IMR-90 (cell line): ENCODE measurements around the gene IFFO2. TPM values are rescaled to one million over a fixed set of nuclear protein-coding genes. Genes with fewer than 3 reads are reported as not detected.

Source experiments
- ATAC-seq: fragments of 200-7000 bp; cut with Tn5 transposase; 2 replicates; pipeline ENCODE4 v1.9.1; 2020; ENCODE audit warnings: low read depth, mild to moderate bottlenecking, moderate library complexity
- BruUV-seq: library from RNA; stranded (reverse); fragments of 400-500 nt; replicated peaks from 2 replicates; lab custom pipeline; 2021; lab: Mats Ljungman, UMichigan
- CTCF ChIA-PET: fragments of 300-600 bp; formaldehyde crosslinking; extraction: SDS; loops from one replicate; lab custom pipeline; 2021; ENCODE audit warnings: antibody characterized with exemption; lab: Yijun Ruan, JAX
- POLR2A ChIA-PET: fragments of 300-600 bp; sonication (Branson Sonifier 250); formaldehyde crosslinking; loops from one replicate; lab custom pipeline; 2022; ENCODE audit warnings: antibody characterized with exemption; ENCODE audit not compliant: unreplicated experiment; lab: Charles Lee
- DNase-seq: peaks from one replicate; pipeline ENCODE4 v3.0.0; 2013
- H2AFZ ChIP-seq: replicated peaks from 2 replicates; pipeline ENCODE3; 2013; ENCODE audit warnings: low read length, mild to moderate bottlenecking; ENCODE audit not compliant: poor library complexity
- H2AK5ac ChIP-seq: 2 replicates; pipeline ENCODE4 v1.6.1; 2013; ENCODE audit warnings: low read depth, low read length, inconsistent platforms
- H2AK9ac ChIP-seq: replicated peaks from 2 replicates; pipeline ENCODE3; 2013; ENCODE audit warnings: mild to moderate bottlenecking, low read depth, low read length, moderate library complexity; ENCODE audit not compliant: poor library complexity
- H2BK120ac ChIP-seq: 2 replicates; pipeline ENCODE4 v1.6.1; 2013; ENCODE audit warnings: low read depth, low read length, inconsistent platforms
- H2BK15ac ChIP-seq: 3 replicates; pipeline ENCODE4 v1.6.1; 2013; ENCODE audit warnings: low read depth, low read length, inconsistent platforms
- H2BK20ac ChIP-seq: 2 replicates; pipeline ENCODE4 v1.6.1; 2013; ENCODE audit warnings: low read depth, mild to moderate bottlenecking, inconsistent platforms, low read length, moderate library complexity
- H2BK5ac ChIP-seq: 2 replicates; pipeline ENCODE4 v1.6.1; 2013; ENCODE audit warnings: mild to moderate bottlenecking, low read depth, low read length, inconsistent platforms; ENCODE audit not compliant: poor library complexity, severe bottlenecking
- H3K14ac ChIP-seq: replicated peaks from 2 replicates; pipeline ENCODE4 v1.6.1; 2013; ENCODE audit warnings: low read depth, low read length, inconsistent platforms
- H3K18ac ChIP-seq: 2 replicates; pipeline ENCODE4 v1.6.1; 2013; ENCODE audit warnings: low read depth, low read length, control low read depth
- H3K23ac ChIP-seq: 2 replicates; pipeline ENCODE4 v1.6.1; 2013; ENCODE audit warnings: low read depth, low read length, inconsistent platforms
- H3K27ac ChIP-seq: 2 replicates; pipeline ENCODE4 v1.5.1; 2013; ENCODE audit warnings: mild to moderate bottlenecking, control low read depth, low read length; ENCODE audit not compliant: insufficient read depth
- H3K27me3 ChIP-seq: 2 replicates; pipeline ENCODE4 v1.6.1; 2013; ENCODE audit warnings: low read length; ENCODE audit not compliant: control insufficient read depth, insufficient read depth
- H3K36me3 ChIP-seq: 2 replicates; pipeline ENCODE4 v1.6.1; 2013; ENCODE audit warnings: low read length, mixed read lengths; ENCODE audit not compliant: control insufficient read depth, insufficient read depth
- H3K4ac ChIP-seq: 2 replicates; pipeline ENCODE4 v1.6.1; 2013; ENCODE audit warnings: low read depth, low read length, inconsistent platforms
- H3K4me1 ChIP-seq: 2 replicates; pipeline ENCODE4 v1.6.1; 2013; ENCODE audit warnings: low read length, mixed read lengths; ENCODE audit not compliant: control insufficient read depth, insufficient read depth
- H3K4me2 ChIP-seq: 2 replicates; pipeline ENCODE4 v1.6.1; 2013; ENCODE audit warnings: low read depth, mild to moderate bottlenecking, control low read depth, low read length, moderate library complexity
- H3K4me3 ChIP-seq: 2 replicates; pipeline ENCODE4 v1.5.1; 2013; ENCODE audit warnings: low read depth, mild to moderate bottlenecking, control low read depth, low read length, moderate library complexity; ENCODE audit not compliant: insufficient read depth
- H3K56ac ChIP-seq: 2 replicates; pipeline ENCODE4 v1.6.1; 2013; ENCODE audit warnings: low read length, inconsistent platforms; ENCODE audit not compliant: insufficient read depth; ENCODE audit errors: extremely low read depth
- H3K79me1 ChIP-seq, 2 experiments: 2 replicates each; pipeline ENCODE4 v1.6.1; 2013; ENCODE audit warnings: low read length in 2 of 2, inconsistent platforms in 1 of 2, low read depth in 1 of 2
- H3K9ac ChIP-seq: 2 replicates; pipeline ENCODE4 v1.6.1; 2013; ENCODE audit warnings: low read depth, low read length, control low read depth
- H3K9me1 ChIP-seq: 2 replicates; pipeline ENCODE4 v1.6.1; 2013; ENCODE audit warnings: low read length, inconsistent platforms; ENCODE audit not compliant: insufficient read depth
- H3K9me3 ChIP-seq: 2 replicates; pipeline ENCODE4 v1.6.1; 2013; ENCODE audit warnings: low read length; ENCODE audit not compliant: control insufficient read depth, insufficient read depth
- H4K20me1 ChIP-seq: 2 replicates; pipeline ENCODE4 v1.6.1; 2013; ENCODE audit warnings: low read length, inconsistent platforms; ENCODE audit not compliant: insufficient read depth
- H4K5ac ChIP-seq: 2 replicates; pipeline ENCODE4 v1.6.1; 2013; ENCODE audit warnings: mild to moderate bottlenecking, low read depth, low read length, control low read depth
- H4K8ac ChIP-seq, 2 experiments: 2 replicates each; pipeline ENCODE4 v1.6.1; 2013; ENCODE audit warnings: low read depth in 2 of 2, low read length in 2 of 2, control low read depth in 1 of 2, inconsistent platforms in 1 of 2
- H4K91ac ChIP-seq: 2 replicates; pipeline ENCODE4 v1.6.1; 2013; ENCODE audit warnings: low read depth, low read length, inconsistent platforms; ENCODE audit not compliant: insufficient read depth
- CTCF ChIP-seq: conservative IDR thresholded peaks from 2 replicates; pipeline ENCODE4 v1.5.1; 2012; ENCODE audit warnings: mild to moderate bottlenecking, low read depth, low read length, improper control_type of control experiment
- WGBS, 2 experiments: methylation state at CpG; one replicate each; pipeline versions ENCODE4 v1.1.5 to v1.1.7; 2013; ENCODE audit warnings: missing lambda C conversion rate in 2 of 2; ENCODE audit not compliant: insufficient read length in 1 of 2; ENCODE audit errors: extremely low coverage in 2 of 2; 5-methylcytosine and 5-hydroxymethylcytosine counted together
- dilution Hi-C: fragments of 300-500 bp; cut with HindIII; formaldehyde crosslinking; loops from one replicate; pipeline ENCODE4 v1.14.3; 2018; ENCODE audit warnings: low sequenced_read_pairs; ENCODE audit not compliant: unreplicated experiment
- in situ Hi-C: fragments of 300-500 bp; cut with MboI; formaldehyde crosslinking; loops from 3 replicates; pipeline ENCODE4 v1.14.3; 2019; ENCODE audit warnings: low sequenced_read_pairs, inconsistent platforms, mixed read lengths
- intact Hi-C: fragments of 100-400 bp; cut with micrococcal nuclease; formaldehyde crosslinking; loops from 2 replicates; pipeline ENCODE4 v1.10.0; 2022
- polyA plus RNA-seq, 3 experiments: library from polyadenylated mRNA; depleted of rRNA; stranded (reverse); fragments of >200 nt; gene quantifications; 2 replicates each; pipeline ENCODE4 v1.2.3, GENCODE V29; 2012; ENCODE audit warnings: low replicate concordance in 1 of 3
- total RNA-seq: library from RNA; depleted of rRNA; stranded (reverse); fragments of >200 nt; gene quantifications from 2 replicates; pipeline ENCODE4 v1.2.3, GENCODE V29; 2012

IFFO2 gene
- total and polyA plus RNA-seq, 2 of the 4 experiments (the other 2 are of a cell fraction), result 14.5 to 18.2 TPM

GRCh38 chr1:18881642-18882431 is 74.6 kb downstream of the IFFO2 start:
- POLR2A ChIA-PET, result no interaction called here
- Histone ChIP-seq H2AK5ac (no peak overlapping the region), H3K14ac (no peak overlapping the region), H2BK15ac (no peak overlapping the region), H3K27ac (no peak overlapping the region), H2BK20ac (no peak overlapping the region), H2BK5ac (no peak overlapping the region), H3K9me1 (peaks cover 5% of the 10 kb centered on the region; the same call in 1 of the 2 replicates), H2AK9ac (no peak overlapping the region), H3K18ac (no peak overlapping the region), H2BK120ac (no peak overlapping the region), H3K9ac (no peak overlapping the region), H3K36me3 (peaks cover 2% of the 10 kb centered on the region; the same call in 1 of the 2 replicates), H3K9me3 (no peaks in the 10 kb centered on the region), H3K27me3 (no peaks in the 10 kb centered on the region), H4K20me1 (no peaks in the 10 kb centered on the region; the same call in none of the 2 replicates), H4K91ac (no peak overlapping the region), H3K4me2 (no peak overlapping the region), H4K8ac (no peak overlapping the region), H3K4me1 (peaks cover 6% of the 10 kb centered on the region), H3K4me3 (no peak overlapping the region), H4K5ac (no peak overlapping the region), H3K4ac (no peak overlapping the region), H3K56ac (no peak overlapping the region), H3K23ac (no peak overlapping the region), H2AFZ (no peak overlapping the region), H3K79me1 (no peaks in the 10 kb centered on the region)
- no peak for ATAC-seq
- no peak for TF ChIP-seq CTCF
- DNase-seq, result no peak
- no TSS peak for BruUV-seq
- 93% methylated on average over 13 of the region's 24 CpGs; no CpG with 5 or more reads in 1 of the 2 experiments for WGBS, 2 experiments
- CTCF ChIA-PET, result no interaction called here
- dilution Hi-C loops (no loop called here), intact Hi-C loops (no loop called here), in situ Hi-C loops (no loop called here)
